ENCODE data around the gene HRC. TPM values are rescaled to one million over a fixed set of nuclear protein-coding genes. Genes with fewer than 3 reads are reported as not detected.

HRC gene
- total and polyA plus RNA-seq, 11 donors, result 267 to 1,953 (median 867) TPM

DNA sequence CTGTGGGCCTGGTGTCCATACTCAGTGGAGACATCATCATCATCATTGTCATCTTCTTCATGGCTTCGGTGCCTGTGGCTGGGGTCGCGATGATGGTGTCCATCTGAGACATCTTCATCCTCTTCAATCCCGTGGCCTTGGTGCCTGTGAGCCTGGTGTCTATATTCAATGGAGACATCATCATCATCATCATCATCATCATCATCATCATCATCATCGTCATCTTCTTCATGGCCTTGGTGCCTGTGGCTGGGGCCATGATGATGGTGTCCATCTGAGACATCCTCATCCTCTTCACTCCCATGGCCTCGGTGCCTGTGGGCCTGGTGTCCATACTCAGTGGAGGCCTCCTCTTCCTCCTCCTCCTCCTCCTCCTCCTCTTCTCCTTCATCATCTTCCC is 917 bp downstream of the HRC start:
- peak in 1 of 5 donors; percentile 23 for DNase-seq
- Histone ChIP-seq H3K27ac (peak overlapping the region; percentile 82 to 100 (median 95)), H3K4me3 (peak overlapping the region in 11 of 12 donors; percentile 40 to 92 (median 70)), H3K36me3 (no peaks in the 10 kb centered on the region), H3K9me3 (no peaks in the 10 kb centered on the region), H3K4me1 (peaks cover 0 to 46% (median 23%) of the 10 kb centered on the region in 12 donors), H3K27me3 (peaks cover 0 to 15% (median 0%) of the 10 kb centered on the region in 9 donors)
- 76 to 85% (median 81%) methylated on average over 6 of the region's 6 CpGs for WGBS, 4 donors
- no peak for ATAC-seq
- intact Hi-C loops (cut with DNase I), result loop anchor here in 2 of 10 donors (5.0 to 10.0 kb wide), 2 partner anchors 37 to 279 kb away; partner anchors contain the start of genes C19orf73 (in 1 of the 2), PPFIA3 (in 1 of the 2) and PPP1R15A (in 1 of the 2)
- TF ChIP-seq, protein P1, sequence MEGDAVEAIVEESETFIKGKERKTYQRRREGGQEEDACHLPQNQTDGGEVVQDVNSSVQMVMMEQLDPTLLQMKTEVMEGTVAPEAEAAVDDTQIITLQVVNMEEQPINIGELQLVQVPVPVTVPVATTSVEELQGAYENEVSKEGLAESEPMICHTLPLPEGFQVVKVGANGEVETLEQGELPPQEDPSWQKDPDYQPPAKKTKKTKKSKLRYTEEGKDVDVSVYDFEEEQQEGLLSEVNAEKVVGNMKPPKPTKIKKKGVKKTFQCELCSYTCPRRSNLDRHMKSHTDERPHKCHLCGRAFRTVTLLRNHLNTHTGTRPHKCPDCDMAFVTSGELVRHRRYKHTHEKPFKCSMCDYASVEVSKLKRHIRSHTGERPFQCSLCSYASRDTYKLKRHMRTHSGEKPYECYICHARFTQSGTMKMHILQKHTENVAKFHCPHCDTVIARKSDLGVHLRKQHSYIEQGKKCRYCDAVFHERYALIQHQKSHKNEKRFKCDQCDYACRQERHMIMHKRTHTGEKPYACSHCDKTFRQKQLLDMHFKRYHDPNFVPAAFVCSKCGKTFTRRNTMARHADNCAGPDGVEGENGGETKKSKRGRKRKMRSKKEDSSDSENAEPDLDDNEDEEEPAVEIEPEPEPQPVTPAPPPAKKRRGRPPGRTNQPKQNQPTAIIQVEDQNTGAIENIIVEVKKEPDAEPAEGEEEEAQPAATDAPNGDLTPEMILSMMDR (IDR thresholded peaks at IDR 0.05), result no peak
- TF ChIP-seq POLR2A (IDR thresholded peaks at IDR 0.05), result no peak

DNA sequence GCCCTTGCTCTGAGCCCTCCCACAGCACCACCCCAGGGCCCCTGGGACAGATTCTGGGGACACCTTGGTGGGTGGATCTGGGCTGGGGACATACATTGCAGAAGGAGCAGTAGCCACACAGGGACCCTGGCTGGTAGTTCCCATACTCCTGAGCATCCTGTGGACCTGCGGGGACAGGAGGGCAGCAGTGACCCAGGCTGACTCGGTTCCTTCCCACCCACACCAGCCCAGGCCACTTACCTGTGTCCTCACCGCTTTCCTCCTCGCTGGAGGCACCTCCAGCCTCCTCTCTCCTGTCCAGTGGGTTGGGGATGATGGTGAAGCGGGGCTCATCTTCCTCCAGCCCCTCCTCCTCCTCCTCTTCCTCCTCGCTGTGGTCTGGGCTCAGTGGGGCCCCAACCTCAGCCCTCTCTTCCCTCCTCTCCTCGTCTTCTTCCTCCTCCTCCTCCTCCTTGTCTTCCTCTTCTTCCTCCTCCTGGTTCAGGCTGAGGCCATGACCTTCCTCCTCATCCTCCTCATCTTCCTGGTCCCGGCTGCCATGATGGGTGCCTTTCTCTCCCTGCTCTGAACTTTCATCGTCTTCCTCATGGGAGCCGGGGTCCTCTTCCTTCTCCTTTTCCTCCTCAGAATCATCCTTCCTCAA is 1.9 kb downstream of the HRC start:
- Histone ChIP-seq H3K27me3 (peaks cover 0 to 21% (median 0%) of the 10 kb centered on the region in 9 donors), H3K9me3 (no peaks in the 10 kb centered on the region), H3K4me3 (peak overlapping the region; percentile 32 to 92 (median 71)), H3K4me1 (peaks cover 0 to 44% (median 23%) of the 10 kb centered on the region in 12 donors), H3K27ac (peak overlapping the region in 10 of 12 donors; percentile 13 to 100 (median 79)), H3K36me3 (no peaks in the 10 kb centered on the region)
- TF ChIP-seq POLR2A (IDR thresholded peaks at IDR 0.05), result no peak
- TF ChIP-seq, protein P1 (IDR thresholded peaks at IDR 0.05), result no peak
- ATAC-seq, result no peak
- WGBS, 4 donors, result 49 to 63% (median 59%) methylated on average over 10 of the region's 10 CpGs
- DNase-seq, result peak in 2 of 5 donors; percentile 25 to 33
- intact Hi-C loops (cut with DNase I), result loop anchor here in 2 of 10 donors (5.0 to 10.0 kb wide), 2 partner anchors 36 to 278 kb away; partner anchors contain the start of genes C19orf73 (in 1 of the 2), PPFIA3 (in 1 of the 2) and PPP1R15A (in 1 of the 2)

DNA sequence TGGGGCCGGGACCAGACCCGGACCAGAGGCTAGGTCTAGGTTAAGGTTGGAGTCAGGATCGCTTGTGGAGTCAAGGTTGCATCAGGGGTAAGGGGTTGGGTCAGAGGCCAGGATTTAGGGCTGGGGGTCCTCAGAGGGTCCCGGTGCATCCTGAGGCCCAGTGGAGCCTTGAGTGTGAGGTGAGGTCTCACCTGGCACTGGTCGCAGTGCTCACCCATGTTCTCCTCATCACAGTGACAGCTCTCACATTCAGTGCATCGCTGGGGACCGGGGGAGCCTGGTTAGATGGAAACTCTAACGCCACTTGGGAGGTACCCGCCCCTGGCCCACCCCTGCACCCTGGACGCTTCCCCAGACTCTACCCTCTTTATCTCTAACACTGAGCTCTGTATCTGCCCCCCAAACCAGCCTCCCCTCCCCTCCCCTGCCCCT is 3.1 kb downstream of the HRC start:
- peak overlapping the region in 10 of 12 donors; percentile 5 to 100 (median 88) for H3K27ac ChIP-seq
- TF ChIP-seq, protein P1 (IDR thresholded peaks at IDR 0.05), result no peak
- no peak for TF ChIP-seq POLR2A (IDR thresholded peaks at IDR 0.05)
- no peaks in the 10 kb centered on the region for H3K9me3 ChIP-seq
- intact Hi-C loops (cut with DNase I), result loop anchor here in 2 of 10 donors (5.0 to 10.0 kb wide), 2 partner anchors 35 to 277 kb away; partner anchors contain the start of genes C19orf73 (in 1 of the 2), PPFIA3 (in 1 of the 2) and PPP1R15A (in 1 of the 2)
- ATAC-seq (no peak), DNase-seq (peak in 1 of 5 donors; percentile 53)
- peaks cover 0 to 38% (median 25%) of the 10 kb centered on the region in 12 donors for H3K4me1 ChIP-seq
- H3K27me3 ChIP-seq, result peaks cover 0 to 21% (median 0%) of the 10 kb centered on the region in 9 donors
- WGBS, 4 donors, result 14 to 26% (median 22%) methylated on average over 10 of the region's 10 CpGs
- H3K4me3 ChIP-seq, result peak overlapping the region; percentile 32 to 92 (median 71)
- no peaks in the 10 kb centered on the region for H3K36me3 ChIP-seq
